Measurements from ENCODE around the gene TBC1D1. TPM values are rescaled to one million over a fixed set of nuclear protein-coding genes. Genes with fewer than 3 reads are reported as not detected.

TBC1D1 gene
- total and polyA plus RNA-seq, 2 donors = 74.7 to 115 TPM

GRCh38 chr4:37924946-37925345, 34.1 kb downstream of the TBC1D1 start:
- 75% methylated on average over 7 of the region's 7 CpGs for WGBS
- Histone ChIP-seq H3K27ac (ENCODE audit: low read depth) (no peak overlapping the region), H3K4me1 (ENCODE audit: insufficient read depth) (no peaks in the 10 kb centered on the region), H3K36me3 (ENCODE audit: insufficient read depth) (no peaks in the 10 kb centered on the region), H3K4me3 (ENCODE audit: low read depth, low read length) (no peak overlapping the region)
- no peak for DNase-seq (ENCODE audit: extremely low spot score)

- 84% methylated on average over 4 of the region's 4 CpGs for WGBS
- no peak for DNase-seq (ENCODE audit: extremely low spot score)
- Histone ChIP-seq H3K4me1 (ENCODE audit: insufficient read depth) (no peaks in the 10 kb centered on the region), H3K36me3 (ENCODE audit: insufficient read depth) (peaks cover 2% of the 10 kb centered on the region), H3K27ac (ENCODE audit: low read depth) (no peak overlapping the region), H3K4me3 (ENCODE audit: low read depth, low read length) (no peak overlapping the region)
These were observed 36.5 kb downstream of the TBC1D1 start for GRCh38 chr4:37927434-37927833.

GRCh38 chr4:37928426-37929416, 37.8 kb downstream of the TBC1D1 start:
- peaks cover 2% of the 10 kb centered on the region for H3K36me3 ChIP-seq (ENCODE audit: insufficient read depth)
- H3K4me3 ChIP-seq (ENCODE audit: low read depth, low read length) = no peak overlapping the region
- no peaks in the 10 kb centered on the region for H3K4me1 ChIP-seq (ENCODE audit: insufficient read depth)
- 39% methylated on average over 12 of the region's 12 CpGs for WGBS
- no peak overlapping the region for H3K27ac ChIP-seq (ENCODE audit: low read depth)
- no peak for DNase-seq (ENCODE audit: extremely low spot score)

GRCh38 chr4:37934096-37934495, 43.2 kb downstream of the TBC1D1 start:
- 96% methylated on average over 8 of the region's 8 CpGs for WGBS
- DNase-seq (ENCODE audit: extremely low spot score) = no peak

GRCh38 chr4:37934609-37935008, 43.7 kb downstream of the TBC1D1 start:
- H3K4me3 ChIP-seq (ENCODE audit: low read depth, low read length) = no peak overlapping the region
- H3K27ac ChIP-seq (ENCODE audit: low read depth) = no peak overlapping the region
- WGBS = 85% methylated on average over 3 of the region's 3 CpGs
- peaks cover 2% of the 10 kb centered on the region for H3K36me3 ChIP-seq (ENCODE audit: insufficient read depth)
- DNase-seq (ENCODE audit: extremely low spot score) = no peak
- no peaks in the 10 kb centered on the region for H3K4me1 ChIP-seq (ENCODE audit: insufficient read depth)

More at GRCh38 chr4:37934096-37934495, 43.2 kb downstream of the TBC1D1 start:
- Histone ChIP-seq H3K4me1 (ENCODE audit: insufficient read depth) (no peaks in the 10 kb centered on the region), H3K4me3 (ENCODE audit: low read depth, low read length) (no peak overlapping the region), H3K36me3 (ENCODE audit: insufficient read depth) (peaks cover 2% of the 10 kb centered on the region), H3K27ac (ENCODE audit: low read depth) (no peak overlapping the region)

- no peak for DNase-seq (ENCODE audit: extremely low spot score)
- 82% methylated on average over 4 of the region's 4 CpGs for WGBS
- Histone ChIP-seq H3K27ac (ENCODE audit: low read depth) (no peak overlapping the region), H3K36me3 (ENCODE audit: insufficient read depth) (peaks cover 2% of the 10 kb centered on the region), H3K4me1 (ENCODE audit: insufficient read depth) (no peaks in the 10 kb centered on the region), H3K4me3 (ENCODE audit: low read depth, low read length) (no peak overlapping the region)
These were observed 44.1 kb downstream of the TBC1D1 start for GRCh38 chr4:37935026-37935425.

- H3K4me1 ChIP-seq (ENCODE audit: insufficient read depth) = no peaks in the 10 kb centered on the region
- DNase-seq (ENCODE audit: extremely low spot score) = no peak
- 73% methylated on average over 7 of the region's 7 CpGs for WGBS
- no peak overlapping the region for H3K4me3 ChIP-seq (ENCODE audit: low read depth, low read length)
- no peak overlapping the region for H3K27ac ChIP-seq (ENCODE audit: low read depth)
- H3K36me3 ChIP-seq (ENCODE audit: insufficient read depth) = no peaks in the 10 kb centered on the region
These were observed 46.1 kb downstream of the TBC1D1 start for GRCh38 chr4:37936889-37937498.

GRCh38 chr4:37938208-37938607, 47.3 kb downstream of the TBC1D1 start:
- Histone ChIP-seq H3K36me3 (ENCODE audit: insufficient read depth) (no peaks in the 10 kb centered on the region), H3K4me3 (ENCODE audit: low read depth, low read length) (no peak overlapping the region), H3K27ac (ENCODE audit: low read depth) (no peak overlapping the region), H3K4me1 (ENCODE audit: insufficient read depth) (no peaks in the 10 kb centered on the region)
- WGBS = 82% methylated on average over 3 of the region's 3 CpGs
- DNase-seq (ENCODE audit: extremely low spot score) = no peak

GRCh38 chr4:37946503-37947179, 55.8 kb downstream of the TBC1D1 start:
- no peak overlapping the region for H3K27ac ChIP-seq (ENCODE audit: low read depth)
- H3K36me3 ChIP-seq (ENCODE audit: insufficient read depth) = no peaks in the 10 kb centered on the region
- H3K4me1 ChIP-seq (ENCODE audit: insufficient read depth) = no peaks in the 10 kb centered on the region
- WGBS = 78% methylated on average over 10 of the region's 10 CpGs
- no peak for DNase-seq (ENCODE audit: extremely low spot score)
- no peak overlapping the region for H3K4me3 ChIP-seq (ENCODE audit: low read depth, low read length)

- Histone ChIP-seq H3K4me3 (ENCODE audit: low read depth, low read length) (no peak overlapping the region), H3K4me1 (ENCODE audit: insufficient read depth) (no peaks in the 10 kb centered on the region)
- 86% methylated on average over 4 of the region's 4 CpGs for WGBS
These were observed 57.7 kb downstream of the TBC1D1 start for GRCh38 chr4:37948542-37948941.

GRCh38 chr4:37949636-37950426, 58.9 kb downstream of the TBC1D1 start:
- no peak for DNase-seq (ENCODE audit: extremely low spot score)
- no peak overlapping the region for H3K4me3 ChIP-seq (ENCODE audit: low read depth, low read length)
- no peak overlapping the region for H3K27ac ChIP-seq (ENCODE audit: low read depth)
- 78% methylated on average over 9 of the region's 9 CpGs for WGBS
- H3K36me3 ChIP-seq (ENCODE audit: insufficient read depth) = no peaks in the 10 kb centered on the region
- no peaks in the 10 kb centered on the region for H3K4me1 ChIP-seq (ENCODE audit: insufficient read depth)

More at GRCh38 chr4:37948542-37948941, 57.7 kb downstream of the TBC1D1 start:
- no peaks in the 10 kb centered on the region for H3K36me3 ChIP-seq (ENCODE audit: insufficient read depth)
- DNase-seq (ENCODE audit: extremely low spot score) = no peak
- no peak overlapping the region for H3K27ac ChIP-seq (ENCODE audit: low read depth)

- Histone ChIP-seq H3K4me3 (ENCODE audit: low read depth, low read length) (no peak overlapping the region), H3K4me1 (ENCODE audit: insufficient read depth) (no peaks in the 10 kb centered on the region), H3K27ac (ENCODE audit: low read depth) (no peak overlapping the region), H3K36me3 (ENCODE audit: insufficient read depth) (no peaks in the 10 kb centered on the region)
- DNase-seq (ENCODE audit: extremely low spot score) = no peak
- WGBS = 85% methylated on average over 10 of the region's 10 CpGs
These were observed 60.8 kb downstream of the TBC1D1 start for GRCh38 chr4:37951461-37952352.

All from urinary bladder (tissue), 4 donors.